H1 (cell line): ENCODE measurements around the gene RNF130. TPM values are rescaled to one million over a fixed set of nuclear protein-coding genes. Genes with fewer than 3 reads are reported as not detected.

ENCODE experiments used
- CTCF ChIA-PET: fragments of 300-600 bp; sonication (Branson Sonifier 250); formaldehyde crosslinking; loops from one replicate; lab custom pipeline; 2021; ENCODE audit not compliant: partially characterized antibody; lab: Charles Lee
- POLR2A ChIA-PET: fragments of 300-600 bp; sonication (Branson Sonifier 250); formaldehyde crosslinking; loops from one replicate; lab custom pipeline; 2021; ENCODE audit warnings: inconsistent platforms; ENCODE audit not compliant: partially characterized antibody; lab: Charles Lee
- DNase-seq, 2 experiments: peaks; one replicate each; pipeline versions ENCODE4 v3.0.0 to v3.0.0-alpha.2; 2010 to 2022; ENCODE audit warnings: low spot score in 2 of 2, low read depth in 1 of 2, mixed read lengths in 1 of 2
- FAIRE-seq: peaks from 2 replicates; lab custom pipeline; 2011; peaks lifted over from hg19 to GRCh38; lab: Jason Lieb, UNC
- H2AFZ ChIP-seq: 2 replicates; pipeline ENCODE4 v1.8.1; 2012; ENCODE audit warnings: low read length, inconsistent platforms
- H2AK5ac ChIP-seq: 2 replicates; pipeline ENCODE4 v1.6.1; 2013; ENCODE audit warnings: low read depth, low read length
- H2BK120ac ChIP-seq: replicated peaks from 2 replicates; pipeline ENCODE3; 2013; ENCODE audit warnings: low read depth, low read length, inconsistent platforms
- H2BK12ac ChIP-seq: 2 replicates; pipeline ENCODE4 v1.6.1; 2013; ENCODE audit warnings: low read depth, low read length
- H2BK15ac ChIP-seq: 2 replicates; pipeline ENCODE4 v1.6.1; 2013; ENCODE audit warnings: low read length
- H2BK20ac ChIP-seq: 2 replicates; pipeline ENCODE4 v1.6.1; 2013; ENCODE audit warnings: low read length
- H2BK5ac ChIP-seq: 2 replicates; pipeline ENCODE4 v1.6.1; 2013; ENCODE audit warnings: low read depth, low read length
- H3K14ac ChIP-seq: 2 replicates; pipeline ENCODE4 v1.6.1; 2013; ENCODE audit warnings: inconsistent platforms; ENCODE audit not compliant: insufficient read length
- H3K18ac ChIP-seq: 2 replicates; pipeline ENCODE4 v1.6.1; 2013; ENCODE audit warnings: low read length; ENCODE audit errors: extremely low read depth
- H3K23ac ChIP-seq: 2 replicates; pipeline ENCODE4 v1.6.1; 2013; ENCODE audit warnings: inconsistent platforms; ENCODE audit not compliant: insufficient read length
- H3K23me2 ChIP-seq: 2 replicates; pipeline ENCODE4 v1.6.1; 2013; ENCODE audit warnings: low read depth, low read length
- H3K27ac ChIP-seq: 2 replicates; pipeline ENCODE4 v1.6.1; 2011; ENCODE audit warnings: low read depth, low read length, inconsistent platforms
- H3K27me3 ChIP-seq, 4 experiments: replicated peaks in 1 of 4; 1 replicate in 1 of 4; 2 replicates in 3 of 4; pipeline versions ENCODE4 v1.6.1 to v1.8.1; 2011 to 2013; ENCODE audit warnings: low read length in 3 of 4, mild to moderate bottlenecking in 3 of 4, inconsistent platforms in 2 of 4, mixed read lengths in 2 of 4, moderate library complexity in 1 of 4; ENCODE audit not compliant: control insufficient read depth in 3 of 4, insufficient read depth in 3 of 4; ENCODE audit errors: extremely low read depth in 1 of 4
- H3K36me3 ChIP-seq, 4 experiments: 2 replicates each; pipeline versions ENCODE4 v1.6.1 to v1.8.1; 2011 to 2013; ENCODE audit warnings: mild to moderate bottlenecking in 4 of 4, low read length in 3 of 4, moderate library complexity in 2 of 4, control low read depth in 1 of 4, inconsistent platforms in 1 of 4; ENCODE audit not compliant: insufficient read depth in 4 of 4, control insufficient read depth in 2 of 4
- H3K4ac ChIP-seq: replicated peaks from 2 replicates; pipeline ENCODE3; 2013; ENCODE audit warnings: low read length, low read depth, mixed read lengths, inconsistent platforms; ENCODE audit not compliant: insufficient read length
- H3K4me1 ChIP-seq, 4 experiments: replicated peaks in 1 of 4; 1 replicate in 1 of 4; 2 replicates in 3 of 4; pipeline versions ENCODE4 v1.6.1 to v1.8.1; 2011 to 2013; ENCODE audit warnings: low read length in 3 of 4, inconsistent platforms in 2 of 4, mixed read lengths in 1 of 4; ENCODE audit not compliant: insufficient read depth in 4 of 4, control insufficient read depth in 3 of 4
- H3K4me2 ChIP-seq, 2 experiments: 2 replicates each; pipeline versions ENCODE4 v1.6.1 to v1.8.1; 2011 to 2013; ENCODE audit warnings: low read depth in 2 of 2, low read length in 2 of 2, control low read depth in 1 of 2, inconsistent platforms in 1 of 2, mild to moderate bottlenecking in 1 of 2; ENCODE audit not compliant: insufficient read depth in 1 of 2
- H3K4me3 ChIP-seq, 4 experiments: fragments of 200-600, 300-600 bp in 1 of 4; sonication (generic), shearing (Covaris generic), sonication (Bioruptor Twin) in 1 of 4; 2 replicates each; pipeline versions ENCODE4 v1.5.1 to v1.8.1; 2011 to 2016; ENCODE audit warnings: low read length in 4 of 4, low read depth in 3 of 4, control low read depth in 2 of 4, inconsistent platforms in 2 of 4, mild to moderate bottlenecking in 2 of 4, mixed read lengths in 1 of 4, moderate library complexity in 1 of 4; ENCODE audit not compliant: insufficient read depth in 2 of 4; ENCODE audit errors: extremely low read depth in 1 of 4
- H3K56ac ChIP-seq: replicated peaks from 2 replicates; pipeline ENCODE3; 2013; ENCODE audit warnings: low read depth, mild to moderate bottlenecking, mixed read lengths, low read length, inconsistent platforms; ENCODE audit not compliant: insufficient read length
- H3K79me1 ChIP-seq: 2 replicates; pipeline ENCODE4 v1.6.1; 2013; ENCODE audit warnings: low read depth, low read length, control low read depth
- H3K79me2 ChIP-seq, 2 experiments: 2 replicates each; pipeline versions ENCODE4 v1.6.1 to v1.8.1; 2012 to 2013; ENCODE audit warnings: low read length in 2 of 2, mild to moderate bottlenecking in 2 of 2, inconsistent platforms in 1 of 2; ENCODE audit not compliant: insufficient read depth in 2 of 2, control insufficient read depth in 1 of 2
- H3K9ac ChIP-seq, 4 experiments: replicated peaks in 1 of 4; 1 replicate in 1 of 4; 2 replicates in 3 of 4; pipeline versions ENCODE4 v1.6.1 to v1.8.1; 2011 to 2013; ENCODE audit warnings: low read depth in 3 of 4, low read length in 3 of 4, control low read depth in 2 of 4, mild to moderate bottlenecking in 2 of 4, moderate library complexity in 2 of 4, inconsistent platforms in 1 of 4; ENCODE audit errors: extremely low read depth in 1 of 4
- H3K9me3 ChIP-seq, 2 experiments: 2 replicates each; pipeline versions ENCODE4 v1.6.1 to v1.8.1; 2012 to 2013; ENCODE audit warnings: mild to moderate bottlenecking in 2 of 2, moderate library complexity in 2 of 2, control low read depth in 1 of 2, inconsistent platforms in 1 of 2, low read depth in 1 of 2, low read length in 1 of 2, mixed read lengths in 1 of 2; ENCODE audit not compliant: insufficient read depth in 2 of 2
- H4K20me1 ChIP-seq, 2 experiments: replicated peaks in 1 of 2; 2 replicates each; pipeline versions ENCODE3 to v1.8.1; 2011 to 2013; ENCODE audit warnings: inconsistent platforms in 2 of 2, low read length in 2 of 2, mild to moderate bottlenecking in 1 of 2; ENCODE audit not compliant: insufficient read depth in 2 of 2, control insufficient read depth in 1 of 2
- H4K5ac ChIP-seq: 2 replicates; pipeline ENCODE4 v1.6.1; 2013; ENCODE audit warnings: low read length, low read depth, mixed read lengths, inconsistent platforms; ENCODE audit not compliant: insufficient read length
- H4K8ac ChIP-seq: 2 replicates; pipeline ENCODE4 v1.8.0; 2013; ENCODE audit warnings: mild to moderate bottlenecking, moderate library complexity, low read length, inconsistent platforms; ENCODE audit not compliant: insufficient read depth; ENCODE audit errors: extremely low read depth
- H4K91ac ChIP-seq: replicated peaks from 2 replicates; pipeline ENCODE3; 2013; ENCODE audit warnings: low read length, mixed read lengths, inconsistent platforms; ENCODE audit not compliant: insufficient read length
- ASH2L ChIP-seq: fragments of 200-600, 300-600 bp; sonication (generic); IDR thresholded peaks from one replicate; pipeline ENCODE4 v1.7.1; 2017; ENCODE audit warnings: low read length
- CBX8 ChIP-seq: fragments of 300-800, 300-1000 bp; sonication (generic); IDR thresholded peaks from 2 replicates; pipeline ENCODE4 v1.7.1; 2016; ENCODE audit warnings: low read depth, low read length, borderline replicate concordance
- CHD2 ChIP-seq: IDR thresholded peaks from 2 replicates; pipeline ENCODE4 v1.6.1; 2012; ENCODE audit warnings: low read length, improper control_type of control experiment
- FOSL1 ChIP-seq: IDR thresholded peaks from 2 replicates; pipeline ENCODE4 v1.6.1; 2011; ENCODE audit warnings: mild to moderate bottlenecking, low read depth, low read length, moderate library complexity; ENCODE audit not compliant: insufficient read depth
- KDM1A ChIP-seq: fragments of 200-600, 300-600 bp; sonication (generic); IDR thresholded peaks from 2 replicates; pipeline ENCODE4 v1.7.1; 2016; ENCODE audit warnings: mild to moderate bottlenecking, low read length, borderline replicate concordance
- NRF1 ChIP-seq: IDR thresholded peaks from 2 replicates; pipeline ENCODE4 v1.6.1; 2011; ENCODE audit warnings: mild to moderate bottlenecking, low read depth, low read length, improper control_type of control experiment
- SIN3A ChIP-seq, 2 experiments: IDR thresholded peaks in 1 of 2; conservative IDR thresholded peaks in 1 of 2; 2 replicates each; pipeline ENCODE4 v1.6.1; 2011 to 2012; ENCODE audit warnings: low read length in 2 of 2, improper control_type of control experiment in 1 of 2, low read depth in 1 of 2, mild to moderate bottlenecking in 1 of 2
- SIX5 ChIP-seq: IDR thresholded peaks from 2 replicates; pipeline ENCODE4 v1.6.1; 2011; ENCODE audit warnings: mild to moderate bottlenecking, low read depth, low read length
- SRF ChIP-seq: IDR thresholded peaks from 2 replicates; pipeline ENCODE4 v1.6.1; 2011; ENCODE audit warnings: mild to moderate bottlenecking, low read depth, low read length, moderate library complexity
- SUZ12 ChIP-seq: fragments of 200-600 bp; sonication (generic); IDR thresholded peaks from 2 replicates; pipeline ENCODE4 v1.6.1; 2012; ENCODE audit warnings: mild to moderate bottlenecking, inconsistent platforms, low read length, moderate library complexity, mixed read lengths
- TAF7 ChIP-seq: optimal IDR thresholded peaks from 2 replicates; pipeline ENCODE3; 2011; ENCODE audit warnings: low read depth, mild to moderate bottlenecking, inconsistent platforms, low read length, moderate library complexity, borderline replicate concordance
- TEAD4 ChIP-seq: IDR thresholded peaks from 2 replicates; pipeline ENCODE4 v1.6.1; 2012; ENCODE audit warnings: low read depth, low read length, inconsistent platforms, mixed read lengths
- WGBS, 2 experiments: shearing (Covaris generic) in 1 of 2; methylation state at CpG; one replicate each; pipeline versions ENCODE4 v1.1.6 to v1.1.7; 2013 to 2015; ENCODE audit warnings: low lambda C conversion rate in 2 of 2, mixed read lengths in 2 of 2, inconsistent platforms in 1 of 2, low coverage in 1 of 2, missing lambda C conversion rate in 1 of 2; ENCODE audit not compliant: insufficient replicate concordance in 2 of 2, insufficient coverage in 1 of 2, insufficient read length in 1 of 2; ENCODE audit errors: extremely low coverage in 1 of 2, missing lambda C conversion rate in 1 of 2; 5-methylcytosine and 5-hydroxymethylcytosine counted together
- polyA plus RNA-seq, 7 experiments: library from polyadenylated mRNA; depleted of rRNA in 3 of 7; stranded (reverse) in 5 of 7; unstranded in 2 of 7; fragments of >200 nt in 5 of 7; fragments of 200-250 nt in 2 of 7; gene quantifications; 1 replicate in 5 of 7; 2 replicates in 1 of 7; 4 replicates in 1 of 7; pipeline versions ENCODE4 v1.2.1 to v1.2.3, GENCODE V29; 2011 to 2013; ENCODE audit warnings: missing spikeins in 2 of 7, mixed read lengths in 2 of 7
- total RNA-seq: library from RNA; stranded (reverse); fragmentation: NEBNext Ultra II Directional; extraction: Animal tissue kit (Norgen Biotek cat#: 25700); gene quantifications from 2 replicates; pipeline ENCODE4 v1.2.1, GENCODE V29; 2021
- TF ChIP-seq, protein P1 (sequence below): IDR thresholded peaks from 2 replicates; pipeline ENCODE4 v1.6.1; 2012; ENCODE audit warnings: low read length, inconsistent platforms

The RNF130 gene
- total and polyA plus RNA-seq, 2 of the 8 experiments (the other 6 are each of a cell fraction or from before 2014, with no cell fraction given) = 65.1 to 70.0 TPM

DNA sequence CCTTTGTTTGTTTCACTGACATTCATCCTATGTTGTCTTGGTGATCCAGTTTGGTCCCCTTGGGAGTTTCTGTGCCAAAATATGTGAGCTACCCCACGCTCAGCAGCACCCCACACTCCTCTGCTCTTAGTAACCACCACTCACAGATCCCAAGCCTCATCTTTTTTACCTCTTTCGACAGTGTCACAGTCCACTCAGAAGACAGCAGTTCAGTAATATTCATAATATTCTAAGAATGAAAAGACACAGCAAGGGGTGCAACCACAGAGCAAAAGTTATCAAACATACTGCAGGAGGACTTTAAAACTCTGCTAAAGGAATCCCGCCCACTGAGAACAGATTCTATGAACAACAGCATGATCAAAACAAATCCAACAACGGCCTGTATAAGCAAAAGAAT is 28.2 kb downstream of the RNF130 start:
- Histone ChIP-seq H3K56ac (no peak overlapping the region), H2BK20ac (no peak overlapping the region), H3K4me2 (no peak overlapping the region), H3K4me1 (peaks cover 0 to 5% (median 3%) of the 10 kb centered on the region in 4 experiments; a peak in 5 of 7 replicates), H3K14ac (no peak overlapping the region), H3K23me2 (no peaks in the 10 kb centered on the region), H3K4ac (no peak overlapping the region), H4K5ac (no peak overlapping the region), H3K27me3 (no peaks in the 10 kb centered on the region), H4K20me1 (peaks cover 1 to 2% of the 10 kb centered on the region in 2 experiments), H2BK15ac (no peak overlapping the region), H2AFZ (no peak overlapping the region), H3K9me3 (peaks cover 11 to 14% of the 10 kb centered on the region in 2 experiments), H3K9ac (no peak overlapping the region), H4K8ac (no peak overlapping the region), H4K91ac (no peak overlapping the region), H2AK5ac (no peak overlapping the region), H2BK12ac (no peak overlapping the region), H2BK5ac (no peak overlapping the region), H3K36me3 (peaks cover 0 to 16% (median 8%) of the 10 kb centered on the region in 4 experiments; a peak in 5 of 8 replicates), H3K18ac (no peak overlapping the region), H3K79me1 (peaks cover 4% of the 10 kb centered on the region; the same call in 1 of the 2 replicates), H2BK120ac (no peak overlapping the region), H3K79me2 (peaks cover 4 to 76% of the 10 kb centered on the region in 2 experiments), H3K23ac (no peak overlapping the region), H3K27ac (no peak overlapping the region), H3K4me3 (no peak overlapping the region)
- POLR2A ChIA-PET = no interaction called here
- DNase-seq (no peak), FAIRE-seq (no peak)
- CTCF ChIA-PET = no interaction called here
- WGBS, 2 experiments = 93% methylated on average over 4 of the region's 4 CpGs; no CpG with 5 or more reads in 1 of the 2 experiments
- TF ChIP-seq CBX8 (no peak), SUZ12 (no peak), CHD2 (no peak), SIX5 (no peak), SIN3A (conservative IDR thresholded peaks at IDR 0.05 in 1 of 2, IDR thresholded peaks at IDR 0.05 in 1 of 2; ENCODE audit: low read depth in 1 of 2, low read length in 2 of 2) (no peak), NRF1 (no peak), TEAD4 (no peak), ASH2L (no peak), FOSL1 (no peak), SRF (no peak), KDM1A (no peak), TAF7 (no peak)
- TF ChIP-seq, protein P1, sequence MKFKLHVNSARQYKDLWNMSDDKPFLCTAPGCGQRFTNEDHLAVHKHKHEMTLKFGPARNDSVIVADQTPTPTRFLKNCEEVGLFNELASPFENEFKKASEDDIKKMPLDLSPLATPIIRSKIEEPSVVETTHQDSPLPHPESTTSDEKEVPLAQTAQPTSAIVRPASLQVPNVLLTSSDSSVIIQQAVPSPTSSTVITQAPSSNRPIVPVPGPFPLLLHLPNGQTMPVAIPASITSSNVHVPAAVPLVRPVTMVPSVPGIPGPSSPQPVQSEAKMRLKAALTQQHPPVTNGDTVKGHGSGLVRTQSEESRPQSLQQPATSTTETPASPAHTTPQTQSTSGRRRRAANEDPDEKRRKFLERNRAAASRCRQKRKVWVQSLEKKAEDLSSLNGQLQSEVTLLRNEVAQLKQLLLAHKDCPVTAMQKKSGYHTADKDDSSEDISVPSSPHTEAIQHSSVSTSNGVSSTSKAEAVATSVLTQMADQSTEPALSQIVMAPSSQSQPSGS = no peak
